ENCODE results near the gene GALNT18.

- no peak for TF ChIP-seq CTCF (conservative IDR thresholded peaks at IDR 0.05; ENCODE audit: low read depth in 2 of 2)
- no peak for TF ChIP-seq EZH2 (IDR thresholded peaks at IDR 0.05; ENCODE audit: low read depth, unreplicated experiment)
- no peak for TF ChIP-seq REST (IDR thresholded peaks at IDR 0.05; ENCODE audit: unreplicated experiment)
- no peak for TF ChIP-seq CREB1 (CRISPR knock-in tag; IDR thresholded peaks at IDR 0.05; ENCODE audit: low read depth)
- TF ChIP-seq ETS1 (IDR thresholded peaks at IDR 0.05), result no peak
- TF ChIP-seq JUNB (IDR thresholded peaks at IDR 0.05; ENCODE audit: unreplicated experiment), result no peak
- no peak for TF ChIP-seq ZNF462 (CRISPR knock-in tag; IDR thresholded peaks at IDR 0.05)
- no peak for TF ChIP-seq EZH2phosphoT487 (IDR thresholded peaks at IDR 0.05; ENCODE audit: unreplicated experiment)
These were observed 10.4 kb downstream of the GALNT18 start for GRCh38 chr11:11611381-11611780.
